Stimulated activated CD8-positive, alpha-beta memory T cell treated with anti-CD3 and anti-CD28 coated beads, Interleukin-7, amount 100 ng/mL, for 48 hours (primary cell): ENCODE data around the gene APOL2.
"Not testable (repeated sequence)": the region's sequence is repeated elsewhere in the genome, so short reads cannot be mapped to it uniquely, and the experiment has no call there.

Source experiments
- DNase-seq, 2 donors: peaks; one replicate each; pipeline ENCODE4 v3.0.0-alpha.2; 2020; ENCODE audit warnings: low read depth in 1 of 2; ENCODE audit errors: extremely low read depth in 1 of 2

APOL2 gene, protein sequence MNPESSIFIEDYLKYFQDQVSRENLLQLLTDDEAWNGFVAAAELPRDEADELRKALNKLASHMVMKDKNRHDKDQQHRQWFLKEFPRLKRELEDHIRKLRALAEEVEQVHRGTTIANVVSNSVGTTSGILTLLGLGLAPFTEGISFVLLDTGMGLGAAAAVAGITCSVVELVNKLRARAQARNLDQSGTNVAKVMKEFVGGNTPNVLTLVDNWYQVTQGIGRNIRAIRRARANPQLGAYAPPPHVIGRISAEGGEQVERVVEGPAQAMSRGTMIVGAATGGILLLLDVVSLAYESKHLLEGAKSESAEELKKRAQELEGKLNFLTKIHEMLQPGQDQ

DNA sequence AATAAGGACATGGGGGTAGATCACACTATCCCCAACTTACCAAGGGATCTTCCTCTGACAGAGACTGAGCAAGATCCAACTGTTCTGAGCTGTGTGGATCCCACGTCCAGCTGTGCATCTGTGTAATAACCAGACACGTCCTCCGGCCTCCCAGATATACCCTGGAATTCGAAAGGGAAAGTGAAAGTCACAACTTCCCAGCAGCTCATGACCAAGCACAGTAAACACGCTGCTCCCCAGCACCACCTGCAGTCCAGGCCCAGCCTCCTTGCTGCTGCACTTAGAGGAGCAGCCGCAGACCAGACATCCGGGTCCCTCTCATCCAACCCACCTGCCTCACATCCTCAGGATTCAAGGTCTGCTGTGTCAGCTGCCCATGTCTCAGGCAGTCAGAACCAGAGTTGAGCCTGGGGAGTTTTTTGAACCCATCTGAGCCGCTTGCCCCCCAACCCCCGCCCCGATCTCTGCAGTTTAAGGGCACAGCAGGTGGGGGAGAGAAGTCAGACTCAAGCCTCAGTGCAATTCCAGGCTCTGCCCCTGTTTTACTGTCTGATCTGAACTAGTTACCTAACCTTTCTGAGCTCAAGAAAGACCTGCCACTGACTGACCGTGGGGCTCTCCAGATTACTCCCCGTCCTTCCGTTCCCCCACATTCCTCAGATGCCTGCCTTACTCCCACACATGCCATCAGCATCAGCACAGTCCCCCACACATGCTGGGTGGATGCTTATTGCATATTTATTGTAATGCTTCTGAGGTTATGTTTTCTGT is at the start of gene APOL2:
Gene APOL2 (minus strand): TSS at position 127 of the 771 bp plus-strand sequence. CDS start 6,365 bp downstream, outside the sequence.
- peak; percentile 70 to 88 for DNase-seq

DNA sequence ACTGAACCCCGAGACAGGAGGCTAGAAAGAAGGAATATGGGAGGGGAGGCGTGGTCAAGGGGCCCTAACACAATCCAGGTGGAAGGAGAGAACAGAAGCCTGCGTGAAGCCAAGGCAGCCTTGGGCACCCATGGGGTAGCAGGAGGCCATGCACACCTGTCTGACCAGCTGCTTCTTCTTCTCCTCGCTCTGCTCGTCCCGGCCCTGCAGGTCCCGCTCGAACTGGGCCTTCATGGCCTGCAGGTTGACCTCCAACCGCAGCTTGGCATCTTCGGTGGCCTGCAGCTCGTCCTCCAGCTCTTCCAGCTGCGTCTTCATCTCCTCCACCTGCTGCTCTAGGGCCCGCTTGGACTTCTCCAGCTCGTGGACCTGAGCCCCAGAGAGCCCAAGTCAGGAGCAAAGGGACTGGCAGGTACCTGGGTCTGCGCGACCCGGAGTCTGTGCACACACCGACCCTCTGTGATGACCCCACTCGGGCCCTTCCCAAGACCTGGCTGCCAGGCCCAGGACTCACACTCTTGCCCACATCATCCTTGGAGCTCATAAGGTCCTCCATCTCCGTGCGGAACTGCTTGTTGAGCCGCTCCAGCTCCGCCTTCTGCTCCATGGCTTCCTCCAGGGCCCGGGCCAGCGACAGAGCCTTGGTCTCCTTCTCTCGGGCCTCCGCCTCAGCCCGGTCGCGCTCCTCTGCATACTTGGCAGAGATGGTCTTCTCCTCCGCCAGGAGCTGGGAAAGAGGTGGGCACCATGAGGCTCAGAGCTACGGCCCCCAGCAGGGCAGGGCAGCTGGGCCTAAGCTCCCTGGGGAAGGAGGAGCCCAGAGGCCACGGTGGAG is 49.5 kb upstream of the APOL2 start:
- no peak for DNase-seq

DNA sequence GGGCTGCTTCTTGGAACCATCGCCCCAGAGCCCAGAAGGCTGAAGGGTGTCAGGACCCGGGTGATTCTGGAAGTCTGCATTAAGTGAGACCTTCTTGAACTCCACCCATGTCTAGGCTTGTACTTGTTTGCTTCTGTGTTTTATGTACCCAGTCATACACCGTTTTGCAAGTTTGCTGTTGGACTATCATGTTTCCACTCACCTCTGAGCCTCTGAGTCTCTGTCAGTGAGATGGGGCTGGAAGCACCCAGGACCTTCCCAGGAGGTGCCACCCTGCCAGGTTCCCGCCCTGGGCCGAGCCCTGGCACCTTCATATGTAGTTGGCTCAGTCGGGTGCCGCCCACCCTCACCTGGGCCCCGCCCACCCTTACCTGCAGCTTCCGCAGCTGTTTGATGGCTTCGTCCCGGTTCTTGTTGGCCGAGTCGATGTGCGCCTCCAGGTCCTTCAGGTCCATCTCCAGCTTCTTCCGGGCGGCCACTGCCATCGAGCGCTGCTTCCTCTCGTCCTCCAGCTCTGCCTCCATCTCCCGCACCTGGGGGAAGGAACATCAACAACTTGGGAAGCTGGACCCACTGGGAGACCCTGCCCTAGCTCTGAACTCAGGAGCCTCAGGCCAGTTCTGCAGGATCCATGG is 48.7 kb upstream of the APOL2 start:
- no peak for DNase-seq

DNA sequence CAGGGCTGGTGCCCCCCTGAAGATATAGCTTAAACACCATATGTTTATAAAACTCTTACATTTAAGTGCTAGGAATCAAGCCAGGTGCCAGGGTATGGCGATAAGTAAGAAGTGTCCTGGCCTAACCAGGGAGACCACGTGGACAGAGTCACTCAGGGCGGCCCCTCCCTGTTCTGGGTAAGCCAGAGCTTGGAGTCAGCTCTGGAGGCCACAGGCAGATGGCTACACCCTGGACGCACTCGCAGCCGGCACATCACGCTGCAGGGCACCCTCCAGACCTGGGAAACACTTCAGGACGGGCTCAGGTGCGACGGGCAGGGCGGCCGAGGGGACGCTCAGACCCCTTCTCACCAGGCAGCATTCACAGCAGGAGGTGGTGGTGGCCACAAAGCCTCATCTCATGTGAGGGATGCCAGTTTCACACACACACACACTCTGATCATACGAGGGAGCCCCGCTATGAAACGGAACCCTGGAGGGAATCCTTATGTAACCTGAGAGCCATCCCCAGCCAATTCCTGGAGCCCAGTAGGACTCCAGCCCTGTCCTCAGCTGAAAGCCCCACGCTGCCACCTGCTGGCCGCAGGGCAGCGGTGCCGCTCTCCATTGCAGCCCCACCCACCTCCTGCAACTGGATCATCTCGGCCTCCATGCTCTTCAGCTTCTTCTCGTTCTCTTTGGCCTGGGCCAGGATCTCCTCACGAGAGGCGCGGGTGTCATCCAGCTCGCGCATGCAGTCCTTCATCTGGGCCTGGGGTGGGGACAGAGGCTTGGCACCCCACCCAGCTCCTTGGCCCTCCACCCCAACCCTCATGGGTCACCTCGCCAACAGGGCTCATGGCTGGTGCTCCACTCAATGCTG is 47.0 kb upstream of the APOL2 start:
- DNase-seq: peak; percentile 34 to 61

DNA sequence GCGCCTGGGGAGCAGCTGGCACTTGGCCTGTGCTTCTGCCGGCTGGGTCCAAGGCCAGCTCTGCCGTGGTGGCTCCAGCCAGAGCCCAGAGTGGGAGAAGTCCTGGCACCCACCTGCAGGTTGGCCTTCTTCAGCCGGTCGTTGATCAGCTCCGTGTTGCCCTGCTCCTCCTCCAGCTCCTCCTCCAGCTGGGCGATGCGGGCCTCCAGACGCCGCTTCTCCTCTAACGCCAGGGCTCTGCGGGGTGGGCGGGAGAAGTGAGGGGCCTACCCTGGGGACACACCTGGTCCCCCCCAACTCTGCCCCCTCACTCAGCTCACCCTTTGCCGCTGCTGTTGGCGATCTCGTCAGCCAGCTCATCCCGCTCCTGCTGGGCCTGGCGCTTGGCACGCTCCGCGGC is 46.2 kb upstream of the APOL2 start:
- DNase-seq: no peak

DNA sequence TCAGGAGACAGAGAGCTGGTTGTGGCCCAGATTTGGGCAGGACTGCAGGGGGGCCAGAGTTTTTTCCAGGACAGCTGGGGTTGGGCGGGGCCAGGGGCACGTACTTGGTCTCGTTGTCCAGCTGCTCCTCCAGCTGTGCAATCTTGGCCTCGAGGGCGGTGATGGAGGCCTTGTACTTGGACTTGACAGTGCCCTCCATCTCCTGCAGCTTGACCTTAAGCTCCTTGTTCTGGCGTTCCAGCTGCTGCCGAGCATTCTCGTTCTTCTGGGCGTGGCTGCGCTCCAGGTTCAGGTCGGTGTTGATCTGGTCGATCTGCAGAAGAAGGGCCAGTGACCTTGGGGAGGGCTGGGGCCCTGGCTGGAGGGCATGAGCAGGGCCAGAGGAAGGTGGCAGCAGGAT is 45.7 kb upstream of the APOL2 start:
- DNase-seq: no peak

DNA sequence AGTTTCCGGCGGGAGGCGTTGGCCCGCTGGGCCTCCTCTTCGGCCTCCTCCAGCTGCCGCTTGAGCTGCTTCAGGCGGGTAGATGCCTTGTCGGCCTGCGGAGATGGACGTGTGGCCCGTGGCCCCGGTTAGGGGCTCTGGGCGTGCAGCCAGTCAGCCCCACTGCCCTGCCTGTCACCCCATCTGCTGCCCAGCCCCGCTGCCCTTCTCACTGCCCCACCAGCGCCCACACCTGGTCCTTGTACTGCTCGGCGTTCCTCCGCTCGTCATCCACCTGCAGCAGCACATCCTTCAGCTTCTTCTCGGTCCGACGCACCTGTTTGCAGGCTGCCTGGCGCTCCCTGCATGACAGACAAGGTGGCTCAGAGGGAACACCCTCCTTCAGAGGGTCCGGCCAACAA is 44.8 kb upstream of the APOL2 start:
- no peak for DNase-seq

DNA sequence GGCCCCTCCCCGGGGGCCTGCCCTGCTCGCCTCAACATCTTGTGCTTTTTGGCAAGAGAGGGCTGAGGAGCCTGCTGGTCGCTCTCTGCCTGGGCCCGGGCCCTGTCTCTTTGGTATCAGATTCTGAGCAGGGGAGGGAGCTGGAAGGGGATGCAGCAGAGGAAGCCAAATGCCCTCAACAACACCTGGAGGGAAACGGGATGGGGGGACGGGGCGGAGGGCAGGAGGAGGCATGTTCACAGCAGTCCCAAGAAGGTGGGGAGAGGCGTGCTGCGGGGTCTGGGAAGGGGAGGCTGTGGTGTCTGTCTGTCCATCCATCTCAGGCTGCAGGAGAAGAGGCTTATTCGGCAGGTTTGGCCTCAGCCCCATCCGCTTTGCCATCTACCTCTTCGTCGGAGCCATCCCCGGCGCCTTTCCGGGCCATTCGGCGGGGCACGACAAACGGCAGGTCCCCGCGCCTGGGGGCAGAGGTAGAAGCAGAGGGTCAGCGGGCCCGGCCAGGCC is 43.1 kb upstream of the APOL2 start:
- no peak for DNase-seq

DNA sequence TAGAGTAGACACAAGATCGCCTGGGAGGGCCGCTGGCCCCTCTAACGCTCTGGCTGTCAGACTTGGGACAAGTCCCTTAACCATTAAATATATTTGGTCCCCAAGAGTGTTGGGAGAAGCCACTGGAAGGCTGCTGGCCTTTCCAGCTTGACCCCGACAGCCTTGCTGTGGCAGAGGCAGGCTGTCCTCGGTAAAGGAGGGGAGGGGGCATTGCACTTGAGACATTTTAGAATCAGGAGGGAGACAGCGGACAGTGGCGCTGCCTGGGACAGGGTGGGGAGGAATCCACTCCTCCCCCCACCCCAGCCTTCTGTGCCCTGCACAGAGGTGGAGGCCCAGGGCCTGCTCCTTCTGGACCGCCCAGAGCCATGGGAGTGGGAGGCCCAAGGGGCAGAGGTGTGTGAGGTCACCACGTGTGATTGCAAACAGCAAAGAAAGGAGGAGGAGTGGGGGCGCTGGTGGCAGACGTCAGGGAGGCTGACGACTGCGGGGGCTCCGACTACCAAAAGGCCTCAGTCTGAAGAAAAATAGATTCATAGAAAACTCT is 42.5 kb upstream of the APOL2 start:
- DNase-seq: no peak

DNA sequence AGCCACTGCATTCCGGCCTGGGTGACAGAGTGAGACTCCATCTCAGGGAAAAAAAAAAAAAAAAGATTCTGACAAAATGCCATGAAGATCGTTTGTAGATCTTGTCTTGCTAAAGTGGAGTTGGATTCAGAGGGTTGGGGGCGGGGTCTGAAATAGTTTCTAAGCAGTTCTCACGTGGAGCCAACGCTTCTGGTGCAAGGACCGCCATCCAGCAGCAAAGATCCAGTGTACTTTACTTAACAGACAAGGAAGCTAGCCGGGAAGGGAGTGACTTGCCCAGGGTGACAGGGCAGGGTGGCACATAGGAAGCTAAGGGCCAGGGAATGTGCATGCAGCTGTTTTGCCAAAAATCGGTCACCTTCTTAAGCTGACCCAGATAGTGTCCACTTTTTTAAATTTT is 41.1 kb upstream of the APOL2 start:
- DNase-seq: no peak

DNA sequence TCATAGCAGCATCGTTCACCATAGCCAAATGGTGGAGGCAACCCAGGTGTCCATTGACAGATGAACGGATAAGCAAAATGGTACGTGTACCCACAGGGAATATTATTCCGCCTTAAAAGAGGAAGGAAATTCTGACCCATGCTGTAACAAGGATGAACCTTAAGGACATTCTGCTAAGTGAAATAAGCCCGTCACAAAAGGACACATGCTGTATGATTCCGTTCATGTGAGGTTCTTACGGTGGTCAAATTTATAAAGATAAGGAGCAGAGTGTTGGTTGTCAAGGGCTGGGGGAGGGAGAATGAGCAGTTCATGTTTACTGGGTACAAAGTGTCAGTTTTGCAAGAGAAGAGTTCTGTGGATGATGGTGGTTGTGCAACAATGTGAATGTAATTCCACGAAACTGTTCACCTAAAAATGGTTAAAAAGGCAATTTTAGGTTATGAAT is 39.9 kb upstream of the APOL2 start:
- DNase-seq: no peak

DNA sequence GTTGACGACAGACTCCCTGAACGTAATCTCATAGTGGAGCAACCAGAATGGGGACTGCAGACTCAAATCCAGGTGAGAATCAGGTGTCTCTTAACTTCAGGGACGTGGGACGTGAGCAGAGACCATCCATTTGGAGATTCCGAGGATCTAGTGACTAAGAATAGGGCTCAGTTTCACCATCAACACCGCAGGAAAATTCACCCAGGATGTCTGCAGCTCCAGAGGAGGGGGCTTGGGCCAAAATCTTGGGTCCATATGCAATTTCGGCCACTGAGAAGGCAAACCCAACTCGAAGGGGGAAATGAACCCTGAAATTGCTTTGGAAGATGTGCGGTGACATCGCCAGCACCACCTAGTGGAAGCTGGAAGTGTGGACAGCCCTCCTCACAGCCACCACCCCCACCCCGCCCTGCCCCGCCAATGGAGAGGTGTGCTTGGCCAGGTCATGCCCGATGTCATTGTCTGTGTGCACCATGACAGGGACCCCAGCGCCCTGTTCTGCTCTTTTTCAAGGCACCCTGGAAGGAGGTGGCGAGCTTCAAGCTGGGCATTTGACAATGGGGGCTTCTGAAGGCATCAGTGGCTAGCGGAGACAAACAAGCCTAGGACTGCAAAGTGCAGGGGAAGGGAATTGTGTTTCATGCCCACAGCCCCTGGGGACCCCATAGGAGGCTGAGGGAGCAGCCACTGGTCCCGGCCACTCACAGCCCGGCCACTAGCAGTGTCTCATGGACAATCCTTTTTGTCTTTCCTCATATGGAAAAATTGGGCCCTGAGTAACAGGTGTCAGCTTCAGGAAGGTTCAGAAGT is 38.4 kb upstream of the APOL2 start:
- peak; percentile 39 to 48 for DNase-seq

DNA sequence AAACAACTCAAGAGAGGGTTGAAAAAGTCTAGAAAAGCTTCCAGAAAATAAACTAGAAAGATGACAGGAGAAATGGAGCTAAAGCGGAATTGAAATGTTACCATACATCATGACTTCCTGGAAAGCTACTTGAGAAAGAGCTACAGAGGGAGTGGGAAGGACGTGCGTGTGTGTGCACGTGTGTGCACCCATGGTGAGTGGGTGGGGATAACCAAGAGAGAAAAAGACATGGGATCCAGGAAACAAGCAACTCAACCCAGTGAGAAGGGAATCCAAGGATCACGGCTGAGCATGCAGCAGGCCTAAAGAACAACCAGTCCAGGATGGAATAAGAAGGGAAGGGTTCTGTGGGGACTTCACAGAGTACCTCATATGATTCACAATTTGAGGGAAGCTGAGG is 35.2 kb upstream of the APOL2 start:
- DNase-seq: no peak

DNA sequence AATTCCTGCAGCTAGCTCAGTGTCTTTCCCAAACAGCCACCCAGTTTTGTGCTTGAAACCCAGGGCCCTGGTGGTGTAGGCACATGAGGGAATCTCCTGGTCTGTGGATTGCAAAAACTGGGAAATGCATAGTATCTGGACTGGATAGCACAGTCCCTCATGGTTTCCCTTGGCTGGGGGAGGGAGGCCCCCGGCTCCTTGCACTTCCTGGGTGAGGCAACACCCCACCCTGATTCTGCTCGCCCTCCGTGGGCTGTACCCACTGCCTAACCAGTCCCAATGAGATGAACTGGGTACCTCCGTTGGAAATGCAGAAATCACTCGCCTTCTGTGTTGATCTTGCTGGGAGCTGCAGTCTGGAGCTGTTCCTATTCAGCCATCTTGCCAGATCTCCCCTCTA is 32.6 kb upstream of the APOL2 start:
- DNase-seq: not testable (repeated sequence)

DNA sequence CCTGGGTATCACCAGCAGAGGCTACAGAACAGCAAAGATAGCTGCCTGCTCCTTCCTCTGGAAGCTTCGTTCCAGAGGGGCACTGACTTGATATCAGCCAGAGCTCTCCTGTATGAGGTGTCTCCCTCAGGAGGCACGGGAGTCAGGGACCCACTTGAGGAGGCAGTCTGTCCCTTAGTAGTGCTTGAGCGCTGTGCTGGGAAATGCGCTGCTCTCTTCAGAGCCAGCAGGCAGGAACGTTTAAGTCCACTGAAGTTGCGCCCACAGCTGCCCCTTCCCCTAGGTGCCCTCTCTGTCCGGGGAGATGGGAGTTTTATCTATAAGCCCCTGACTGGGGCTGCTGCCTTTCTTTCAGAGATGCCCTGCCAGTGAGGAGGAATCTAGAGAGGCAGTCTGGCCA is 31.9 kb upstream of the APOL2 start:
- DNase-seq: not testable (repeated sequence)

DNA sequence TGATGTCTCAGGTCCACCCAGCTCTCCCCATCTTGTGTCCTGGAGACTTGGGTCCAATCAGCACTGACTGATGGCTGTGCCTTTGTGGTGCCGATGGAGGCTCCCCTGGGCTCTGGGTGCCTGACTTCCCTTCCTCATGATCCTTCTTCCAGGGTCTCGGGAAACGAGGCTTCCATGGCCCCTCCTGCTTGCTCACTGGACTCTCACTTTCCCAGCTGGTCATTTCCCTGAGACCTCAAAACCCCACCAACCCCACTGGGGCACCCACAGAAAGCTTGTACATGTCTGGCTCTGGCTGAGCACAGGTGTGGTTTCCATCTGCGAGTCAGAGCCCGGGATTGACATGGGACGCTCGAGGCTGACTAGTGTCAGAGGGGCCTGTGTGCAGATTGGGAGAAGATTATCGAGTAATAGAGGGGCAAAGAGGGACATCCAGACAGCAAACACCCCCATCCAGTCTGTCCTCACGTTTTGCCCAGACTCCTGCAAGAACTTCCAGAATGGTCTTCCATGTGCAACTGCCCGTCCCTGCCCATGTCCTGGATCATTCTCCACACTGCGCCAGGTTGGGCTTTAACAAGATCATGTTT is 28.7 kb upstream of the APOL2 start:
- no peak for DNase-seq

DNA sequence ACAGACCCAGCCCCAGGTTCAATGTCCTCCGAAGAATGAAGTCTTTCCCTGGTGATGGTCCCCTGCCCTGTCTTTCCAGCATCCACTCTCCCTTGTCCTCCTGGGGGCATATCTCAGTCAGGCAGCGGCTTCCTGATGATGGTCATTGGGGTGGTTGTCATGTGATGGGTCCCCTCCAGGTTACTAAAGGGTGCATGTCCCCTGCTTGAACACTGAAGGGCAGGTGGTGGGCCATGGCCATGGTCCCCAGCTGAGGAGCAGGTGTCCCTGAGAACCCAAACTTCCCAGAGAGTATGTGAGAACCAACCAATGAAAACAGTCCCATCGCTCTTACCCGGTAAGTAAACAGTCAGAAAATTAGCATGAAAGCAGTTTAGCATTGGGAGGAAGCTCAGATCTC is 27.7 kb upstream of the APOL2 start:
- DNase-seq: no peak
